ENCODE data around the gene STK26.

GRCh38 chrX:132041015-132041414 lies 17.9 kb downstream of the STK26 start:
- TF ChIP-seq CTCF (IDR thresholded peaks at IDR 0.05; ENCODE audit: low read length) (no peak), EZH2 (IDR thresholded peaks at IDR 0.05; ENCODE audit: borderline replicate concordance, low read length) (no peak)
